Loucy (cell line): ENCODE data around the gene UBIAD1.

Experiments
- H2AFZ ChIP-seq: fragments of 200-600 bp; sonication (generic); 2 replicates; pipeline ENCODE4 v1.6.0; 2016; ENCODE audit warnings: antibody characterized with exemption, mild to moderate bottlenecking, low read length, moderate library complexity
- H3F3A ChIP-seq: fragments of 200-600 bp; 2 replicates; pipeline ENCODE4 v1.6.0; 2016; ENCODE audit warnings: antibody characterized with exemption, low read depth, mild to moderate bottlenecking
- H3K27me3 ChIP-seq: fragments of 200-600 bp; sonication (generic); 2 replicates; pipeline ENCODE4 v1.6.1; 2014; ENCODE audit warnings: low read length, mild to moderate bottlenecking; ENCODE audit not compliant: insufficient read depth, poor library complexity, severe bottlenecking
- H3K36me3 ChIP-seq: fragments of 200-600 bp; sonication (generic); 2 replicates; pipeline ENCODE4 v1.6.1; 2016; ENCODE audit warnings: low read length; ENCODE audit not compliant: insufficient read depth
- H3K4me1 ChIP-seq: fragments of 200-600 bp; sonication (generic); 2 replicates; pipeline ENCODE4 v1.5.1; 2014; ENCODE audit warnings: low read length, mild to moderate bottlenecking; ENCODE audit not compliant: insufficient read depth, poor library complexity, severe bottlenecking
- H3K4me2 ChIP-seq: fragments of 200-600 bp; sonication (generic); 2 replicates; pipeline ENCODE4 v1.6.0; 2014; ENCODE audit warnings: antibody characterized with exemption, low read length, low read depth, mild to moderate bottlenecking; ENCODE audit not compliant: poor library complexity, severe bottlenecking
- H3K4me3 ChIP-seq: fragments of 200-600 bp; sonication (generic); 2 replicates; pipeline ENCODE4 v1.5.1; 2014; ENCODE audit warnings: low read length, mild to moderate bottlenecking, mixed read lengths; ENCODE audit not compliant: poor library complexity, severe bottlenecking
- H3K79me2 ChIP-seq: fragments of 200-600 bp; sonication (generic); 2 replicates; pipeline ENCODE4 v1.6.1; 2014; ENCODE audit warnings: low read length; ENCODE audit not compliant: insufficient read depth
- H3K9ac ChIP-seq: fragments of 200-600 bp; sonication (generic); 2 replicates; pipeline ENCODE4 v1.6.0; 2014; ENCODE audit warnings: mild to moderate bottlenecking, low read depth, low read length, moderate library complexity; ENCODE audit not compliant: poor library complexity, severe bottlenecking
- H3K9me2 ChIP-seq: fragments of 200-600 bp; sonication (generic); replicated peaks from 2 replicates; pipeline ENCODE4 v1.6.1; 2016; ENCODE audit warnings: low read depth, low read length, mixed read lengths
- H3K9me3 ChIP-seq: fragments of 200-600 bp; sonication (generic); 2 replicates; pipeline ENCODE4 v1.6.1; 2014; ENCODE audit warnings: mild to moderate bottlenecking, antibody characterized with exemption, low read length, low read depth; ENCODE audit not compliant: insufficient read depth
- H4K20me1 ChIP-seq: fragments of 200-600 bp; sonication (generic); 2 replicates; pipeline ENCODE4 v1.6.0; 2014; ENCODE audit warnings: antibody characterized with exemption, low read length, mild to moderate bottlenecking; ENCODE audit not compliant: insufficient read depth, poor library complexity, severe bottlenecking
- CTCF ChIP-seq: fragments of 200-600 bp; sonication (generic); conservative IDR thresholded peaks from 2 replicates; pipeline ENCODE4 v1.5.1; 2014; ENCODE audit warnings: mild to moderate bottlenecking, antibody characterized with exemption, low read length
- EZH2phosphoT487 ChIP-seq: fragments of 200-600 bp; IDR thresholded peaks from 2 replicates; pipeline ENCODE4 v1.6.1; 2018; ENCODE audit warnings: antibody characterized with exemption, mild to moderate bottlenecking, moderate library complexity, borderline replicate concordance

UBIAD1 gene

GRCh38 chr1:11252538-11252937 lies 20.5 kb upstream of the UBIAD1 start:
- Histone ChIP-seq H3K4me1 (no peaks in the 10 kb centered on the region), H3K9me3 (no peaks in the 10 kb centered on the region), H3K4me2 (no peak overlapping the region), H3F3A (no peaks in the 10 kb centered on the region), H4K20me1 (no peaks in the 10 kb centered on the region), H3K36me3 (peaks cover 67% of the 10 kb centered on the region; the same call in 1 of the 2 replicates), H3K27me3 (no peaks in the 10 kb centered on the region), H3K9ac (no peak overlapping the region), H3K4me3 (no peak overlapping the region), H2AFZ (no peak overlapping the region), H3K9me2 (no peaks in the 10 kb centered on the region), H3K79me2 (no peaks in the 10 kb centered on the region)
- TF ChIP-seq CTCF (no peak), EZH2phosphoT487 (no peak)

- no peaks in the 10 kb centered on the region for H3K27me3 ChIP-seq
- no peak overlapping the region for H3K4me2 ChIP-seq
- no peaks in the 10 kb centered on the region for H3K9me2 ChIP-seq
- H3F3A ChIP-seq: no peaks in the 10 kb centered on the region
- no peaks in the 10 kb centered on the region for H3K79me2 ChIP-seq
- H3K4me3 ChIP-seq: no peak overlapping the region
- no peaks in the 10 kb centered on the region for H3K9me3 ChIP-seq
- no peak overlapping the region for H3K9ac ChIP-seq
- no peaks in the 10 kb centered on the region for H3K4me1 ChIP-seq
- H4K20me1 ChIP-seq: no peaks in the 10 kb centered on the region
- TF ChIP-seq EZH2phosphoT487 (no peak), CTCF (no peak)
- peaks cover 64% of the 10 kb centered on the region; the same call in 1 of the 2 replicates for H3K36me3 ChIP-seq
- no peak overlapping the region for H2AFZ ChIP-seq
These were observed 19.8 kb upstream of the UBIAD1 start for GRCh38 chr1:11253226-11253625.

- Histone ChIP-seq H3K9me3 (no peaks in the 10 kb centered on the region), H4K20me1 (no peaks in the 10 kb centered on the region), H3K27me3 (no peaks in the 10 kb centered on the region), H2AFZ (no peak overlapping the region), H3K9ac (no peak overlapping the region), H3K4me2 (no peak overlapping the region), H3K4me3 (no peak overlapping the region), H3K4me1 (peaks cover under 1% of the 10 kb centered on the region), H3K79me2 (peaks cover 13% of the 10 kb centered on the region), H3F3A (no peaks in the 10 kb centered on the region), H3K36me3 (peaks cover 60% of the 10 kb centered on the region; the same call in 1 of the 2 replicates), H3K9me2 (no peaks in the 10 kb centered on the region)
- TF ChIP-seq EZH2phosphoT487: no peak
- no peak for TF ChIP-seq CTCF
These were observed 16.7 kb upstream of the UBIAD1 start for GRCh38 chr1:11256299-11256698.
